Measurements from ENCODE around the gene SYK.

SYK gene

DNA sequence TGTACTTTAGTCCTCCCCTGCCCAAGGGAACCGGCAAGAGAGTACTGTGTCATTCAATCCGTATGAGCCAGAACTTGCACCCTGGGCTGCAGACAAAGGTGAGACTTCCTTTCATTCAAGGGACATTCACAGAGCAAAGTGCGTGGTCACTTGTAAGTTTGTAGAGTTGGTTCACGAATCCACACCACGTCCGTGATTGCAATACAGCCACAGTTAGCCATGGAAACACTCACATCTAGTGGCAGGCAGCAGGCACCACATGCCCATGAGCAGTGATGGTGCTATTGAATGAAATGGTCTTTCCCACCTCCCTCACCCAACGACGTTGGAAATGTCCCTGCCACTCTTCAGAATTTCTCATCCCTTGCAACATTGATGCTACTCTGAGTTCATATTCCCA is 72.6 kb downstream of the SYK start:
- no peak overlapping the region for H3K4me3 ChIP-seq (ENCODE audit: control insufficient read depth, low read depth, low read length)
- DNase-seq (ENCODE audit: low read depth), result no peak
- TF ChIP-seq, protein P1, sequence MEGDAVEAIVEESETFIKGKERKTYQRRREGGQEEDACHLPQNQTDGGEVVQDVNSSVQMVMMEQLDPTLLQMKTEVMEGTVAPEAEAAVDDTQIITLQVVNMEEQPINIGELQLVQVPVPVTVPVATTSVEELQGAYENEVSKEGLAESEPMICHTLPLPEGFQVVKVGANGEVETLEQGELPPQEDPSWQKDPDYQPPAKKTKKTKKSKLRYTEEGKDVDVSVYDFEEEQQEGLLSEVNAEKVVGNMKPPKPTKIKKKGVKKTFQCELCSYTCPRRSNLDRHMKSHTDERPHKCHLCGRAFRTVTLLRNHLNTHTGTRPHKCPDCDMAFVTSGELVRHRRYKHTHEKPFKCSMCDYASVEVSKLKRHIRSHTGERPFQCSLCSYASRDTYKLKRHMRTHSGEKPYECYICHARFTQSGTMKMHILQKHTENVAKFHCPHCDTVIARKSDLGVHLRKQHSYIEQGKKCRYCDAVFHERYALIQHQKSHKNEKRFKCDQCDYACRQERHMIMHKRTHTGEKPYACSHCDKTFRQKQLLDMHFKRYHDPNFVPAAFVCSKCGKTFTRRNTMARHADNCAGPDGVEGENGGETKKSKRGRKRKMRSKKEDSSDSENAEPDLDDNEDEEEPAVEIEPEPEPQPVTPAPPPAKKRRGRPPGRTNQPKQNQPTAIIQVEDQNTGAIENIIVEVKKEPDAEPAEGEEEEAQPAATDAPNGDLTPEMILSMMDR (IDR thresholded peaks at IDR 0.05; ENCODE audit: control insufficient read depth, insufficient read depth, low read depth, low read length, missing control alignments), result no peak

DNA sequence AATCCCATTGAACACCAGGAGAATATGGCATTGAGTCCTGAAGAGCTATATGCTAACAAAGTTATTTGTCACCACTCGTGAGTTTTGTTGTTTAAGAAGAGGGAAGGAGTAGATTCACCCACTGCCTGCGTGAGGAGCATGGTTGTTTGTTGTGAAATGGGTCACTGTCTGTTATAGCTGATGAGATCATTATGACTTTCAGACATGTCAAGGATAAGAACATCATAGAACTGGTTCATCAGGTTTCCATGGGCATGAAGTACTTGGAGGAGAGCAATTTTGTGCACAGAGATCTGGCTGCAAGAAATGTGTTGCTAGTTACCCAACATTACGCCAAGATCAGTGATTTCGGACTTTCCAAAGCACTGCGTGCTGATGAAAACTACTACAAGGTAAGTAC is 76.9 kb downstream of the SYK start:
- TF ChIP-seq, protein P1 (IDR thresholded peaks at IDR 0.05; ENCODE audit: control insufficient read depth, insufficient read depth, low read depth, low read length, missing control alignments), result no peak
- H3K4me3 ChIP-seq (ENCODE audit: control insufficient read depth, low read depth, low read length), result no peak overlapping the region
- no peak for DNase-seq (ENCODE audit: low read depth)

DNA sequence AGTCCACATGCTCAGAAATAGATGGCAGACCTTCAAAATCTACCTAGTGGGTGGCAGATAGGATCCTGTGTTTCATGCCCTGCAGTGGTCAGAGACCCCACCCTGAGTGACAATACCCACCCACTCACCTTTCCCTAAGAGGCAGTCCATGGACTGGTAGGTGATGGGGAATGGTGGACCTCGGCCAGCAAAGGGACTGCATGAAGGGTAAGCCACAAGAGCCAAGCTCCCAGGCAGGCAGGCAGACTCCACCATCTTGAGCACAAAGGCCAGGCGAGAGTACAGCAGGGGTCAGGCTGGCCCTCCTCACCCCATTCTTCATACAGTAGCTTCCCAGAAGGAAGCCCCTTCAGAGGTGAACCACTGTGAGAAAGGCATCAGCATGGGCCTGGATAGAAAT is 78.4 kb downstream of the SYK start:
- TF ChIP-seq, protein P1 (IDR thresholded peaks at IDR 0.05; ENCODE audit: control insufficient read depth, insufficient read depth, low read depth, low read length, missing control alignments), result no peak
- no peak overlapping the region for H3K4me3 ChIP-seq (ENCODE audit: control insufficient read depth, low read depth, low read length)
- no peak for DNase-seq (ENCODE audit: low read depth)

DNA sequence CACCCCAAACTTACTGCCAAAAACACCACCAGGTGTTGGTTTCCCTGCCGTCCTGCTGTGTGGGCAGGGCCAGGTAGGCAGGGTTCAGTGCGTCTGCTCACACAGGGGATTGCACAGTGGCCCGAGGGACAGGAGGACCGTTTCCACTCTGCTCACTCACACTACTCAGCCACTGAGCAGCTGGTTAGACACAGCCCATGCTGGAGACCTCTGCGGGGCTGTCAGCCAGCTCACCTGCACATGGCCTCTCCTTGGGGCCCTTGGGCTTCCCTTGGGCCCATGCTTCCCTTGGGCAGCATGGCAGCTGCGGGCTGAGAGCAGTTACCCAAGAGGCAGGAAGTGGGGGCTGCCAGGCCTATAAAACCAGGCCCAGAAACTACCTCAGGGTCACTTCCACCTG is 79.0 kb downstream of the SYK start:
- H3K4me3 ChIP-seq (ENCODE audit: control insufficient read depth, low read depth, low read length), result no peak overlapping the region
- DNase-seq (ENCODE audit: low read depth), result no peak
- TF ChIP-seq, protein P1 (IDR thresholded peaks at IDR 0.05; ENCODE audit: control insufficient read depth, insufficient read depth, low read depth, low read length, missing control alignments), result no peak

DNA sequence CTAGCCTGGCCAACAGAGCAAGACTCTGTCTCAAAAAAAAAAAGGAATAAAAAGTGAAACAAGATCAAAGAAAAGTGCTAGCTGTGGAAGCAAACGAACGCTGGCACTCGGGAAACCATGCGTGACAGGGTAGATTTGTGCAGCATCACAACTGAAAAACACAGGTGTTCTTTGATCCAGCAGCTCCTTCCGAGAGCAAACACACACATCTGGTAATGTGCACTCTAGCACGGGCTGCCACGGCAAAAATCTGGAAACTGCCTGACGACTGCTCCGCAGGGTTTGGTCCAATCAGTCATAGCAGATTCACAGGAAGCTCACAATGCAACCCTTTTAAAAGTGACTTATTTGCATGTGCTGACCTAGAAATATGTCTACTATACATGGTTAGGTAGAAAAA is 80.0 kb downstream of the SYK start:
- TF ChIP-seq, protein P1 (IDR thresholded peaks at IDR 0.05; ENCODE audit: control insufficient read depth, insufficient read depth, low read depth, low read length, missing control alignments), result no peak
- DNase-seq (ENCODE audit: low read depth), result no peak
- no peak overlapping the region for H3K4me3 ChIP-seq (ENCODE audit: control insufficient read depth, low read depth, low read length)

DNA sequence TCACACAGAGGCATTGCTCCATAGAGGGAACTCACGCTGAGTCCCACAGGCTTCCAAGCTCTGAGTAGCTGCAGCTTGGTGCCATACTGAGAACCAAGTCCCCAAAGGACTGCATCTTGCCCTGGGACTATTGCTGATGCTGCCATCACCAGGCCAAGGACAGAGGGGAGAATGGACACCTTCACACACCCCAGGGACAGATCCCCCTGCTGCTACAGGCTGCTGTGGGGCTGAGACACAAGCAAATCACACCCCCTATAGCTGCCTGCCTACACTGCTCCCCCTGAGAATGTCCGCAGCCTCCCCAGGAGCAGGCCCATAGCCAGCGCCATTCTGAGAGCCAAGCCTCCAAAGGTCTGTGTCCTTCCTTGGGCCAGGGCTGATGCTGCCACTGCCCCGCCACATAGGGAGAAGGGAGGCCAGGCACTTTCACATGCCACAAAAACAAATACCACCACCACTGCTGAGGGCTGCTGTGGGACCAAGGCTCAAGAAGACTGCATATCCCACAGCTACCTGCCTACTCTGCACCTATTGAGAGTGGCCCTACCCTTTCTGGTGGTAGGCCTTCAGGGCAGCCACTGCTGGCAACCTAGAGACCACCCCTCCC is 81.5 kb downstream of the SYK start:
- TF ChIP-seq, protein P1 (IDR thresholded peaks at IDR 0.05; ENCODE audit: control insufficient read depth, insufficient read depth, low read depth, low read length, missing control alignments), result no peak
- no peak overlapping the region for H3K4me3 ChIP-seq (ENCODE audit: control insufficient read depth, low read depth, low read length)
- no peak for DNase-seq (ENCODE audit: low read depth)

DNA sequence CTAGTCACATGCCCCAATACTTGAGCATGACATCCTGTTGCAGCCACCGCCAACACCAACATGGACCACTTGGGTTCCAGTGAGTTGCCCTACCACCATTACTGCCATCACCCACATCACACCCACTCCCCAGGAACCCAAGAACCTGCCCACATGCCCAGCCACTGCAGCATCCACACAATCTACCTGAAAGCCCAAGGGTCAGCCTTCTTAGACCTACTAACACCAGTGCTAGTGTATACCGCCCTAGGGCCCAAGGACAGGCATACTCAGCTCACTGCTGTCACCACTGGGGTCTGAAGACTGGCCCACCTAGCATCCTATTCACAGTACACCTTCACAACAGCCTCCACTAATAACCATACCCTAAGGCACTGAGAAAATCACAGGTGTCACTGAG is 82.0 kb downstream of the SYK start:
- TF ChIP-seq, protein P1 (IDR thresholded peaks at IDR 0.05; ENCODE audit: control insufficient read depth, insufficient read depth, low read depth, low read length, missing control alignments), result no peak
- no peak overlapping the region for H3K4me3 ChIP-seq (ENCODE audit: control insufficient read depth, low read depth, low read length)
- no peak for DNase-seq (ENCODE audit: low read depth)

All from AG09309 (cell line).